RWPE1 (cell line): ENCODE measurements around the gene PCMTD2.
"Not testable (repeated sequence)": the region's sequence is repeated elsewhere in the genome, so short reads cannot be mapped to it uniquely, and the experiment has no call there.

Experiments used
- CTCF ChIA-PET: fragments of 350-600 bp; sonication (Branson Sonifier 250); formaldehyde crosslinking; extraction: SDS; loops from one replicate; lab custom pipeline; 2021; lab: Yijun Ruan, JAX
- POLR2A ChIA-PET: fragments of 400-600 bp; formaldehyde crosslinking; extraction: SDS; loops from one replicate; lab custom pipeline; 2020; ENCODE audit warnings: antibody characterized with exemption; ENCODE audit not compliant: low non-redundant PET; lab: Yijun Ruan, JAX
- DNase-seq: peaks from one replicate; pipeline ENCODE4 v3.0.0; 2012; ENCODE audit warnings: low spot score
- H3K27ac ChIP-seq: fragments of 450-650 bp; 2 replicates; pipeline ENCODE4 v1.5.1; 2017
- TF ChIP-seq, protein P1 (sequence below): fragments of 450-650 bp; conservative IDR thresholded peaks from 2 replicates; pipeline ENCODE4 v1.5.1; 2017; ENCODE audit warnings: low read depth, mild to moderate bottlenecking

Gene PCMTD2

DNA sequence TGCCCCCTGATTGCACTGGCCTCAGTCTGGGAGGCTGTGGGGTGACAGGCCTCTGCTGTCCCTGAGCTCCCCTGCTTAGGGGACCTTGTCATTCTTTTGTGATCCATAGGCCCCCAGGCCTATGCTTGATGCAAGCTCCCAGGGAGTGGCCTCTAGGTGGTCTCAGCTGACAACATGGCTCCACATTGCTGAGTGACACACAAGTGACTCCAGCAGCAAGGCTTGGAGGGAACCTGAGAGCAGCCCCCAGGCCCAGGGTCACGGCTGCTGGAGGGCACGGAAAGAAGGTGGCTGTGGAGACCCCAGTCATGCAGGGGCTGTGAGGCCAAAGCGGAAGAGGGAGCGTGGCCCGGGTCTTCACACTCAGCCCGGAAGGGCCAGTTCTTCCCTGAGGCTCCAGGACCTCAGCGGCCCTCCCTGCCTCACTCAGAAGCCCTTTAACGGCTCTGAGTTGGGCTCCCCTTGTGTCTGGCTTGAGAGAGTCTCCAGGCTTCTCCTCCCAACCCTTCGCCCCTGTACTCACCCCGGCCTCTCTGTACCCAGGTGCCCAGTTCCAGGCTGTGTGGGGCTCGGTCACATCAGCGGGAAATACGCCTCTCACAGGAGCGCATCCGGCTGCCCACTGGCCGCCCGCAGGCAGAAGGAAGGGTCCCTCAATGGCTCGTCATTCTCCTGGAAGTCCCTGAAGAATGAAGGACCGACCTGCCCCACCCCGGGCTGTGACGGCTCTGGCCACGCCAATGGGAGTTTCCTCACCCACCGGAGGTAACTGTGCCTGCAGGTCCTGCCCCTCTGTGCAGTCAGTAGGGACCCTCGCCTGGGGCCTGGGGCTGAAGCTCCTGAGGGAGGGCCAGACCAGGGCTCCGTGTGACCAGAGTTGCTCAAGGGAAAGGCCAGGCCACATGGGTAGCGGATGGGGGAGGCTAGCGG is 23.7 kb upstream of the PCMTD2 start:
- no peak overlapping the region for H3K27ac ChIP-seq
- no peak for DNase-seq
- POLR2A ChIA-PET, result no interaction called here
- CTCF ChIA-PET, result interaction anchor here (0.6 kb wide), 1 partner anchor 9 kb away, joined by 6 read pairs; no protein-coding TSS in a partner anchor
- TF ChIP-seq, protein P1, sequence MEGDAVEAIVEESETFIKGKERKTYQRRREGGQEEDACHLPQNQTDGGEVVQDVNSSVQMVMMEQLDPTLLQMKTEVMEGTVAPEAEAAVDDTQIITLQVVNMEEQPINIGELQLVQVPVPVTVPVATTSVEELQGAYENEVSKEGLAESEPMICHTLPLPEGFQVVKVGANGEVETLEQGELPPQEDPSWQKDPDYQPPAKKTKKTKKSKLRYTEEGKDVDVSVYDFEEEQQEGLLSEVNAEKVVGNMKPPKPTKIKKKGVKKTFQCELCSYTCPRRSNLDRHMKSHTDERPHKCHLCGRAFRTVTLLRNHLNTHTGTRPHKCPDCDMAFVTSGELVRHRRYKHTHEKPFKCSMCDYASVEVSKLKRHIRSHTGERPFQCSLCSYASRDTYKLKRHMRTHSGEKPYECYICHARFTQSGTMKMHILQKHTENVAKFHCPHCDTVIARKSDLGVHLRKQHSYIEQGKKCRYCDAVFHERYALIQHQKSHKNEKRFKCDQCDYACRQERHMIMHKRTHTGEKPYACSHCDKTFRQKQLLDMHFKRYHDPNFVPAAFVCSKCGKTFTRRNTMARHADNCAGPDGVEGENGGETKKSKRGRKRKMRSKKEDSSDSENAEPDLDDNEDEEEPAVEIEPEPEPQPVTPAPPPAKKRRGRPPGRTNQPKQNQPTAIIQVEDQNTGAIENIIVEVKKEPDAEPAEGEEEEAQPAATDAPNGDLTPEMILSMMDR, result no peak

DNA sequence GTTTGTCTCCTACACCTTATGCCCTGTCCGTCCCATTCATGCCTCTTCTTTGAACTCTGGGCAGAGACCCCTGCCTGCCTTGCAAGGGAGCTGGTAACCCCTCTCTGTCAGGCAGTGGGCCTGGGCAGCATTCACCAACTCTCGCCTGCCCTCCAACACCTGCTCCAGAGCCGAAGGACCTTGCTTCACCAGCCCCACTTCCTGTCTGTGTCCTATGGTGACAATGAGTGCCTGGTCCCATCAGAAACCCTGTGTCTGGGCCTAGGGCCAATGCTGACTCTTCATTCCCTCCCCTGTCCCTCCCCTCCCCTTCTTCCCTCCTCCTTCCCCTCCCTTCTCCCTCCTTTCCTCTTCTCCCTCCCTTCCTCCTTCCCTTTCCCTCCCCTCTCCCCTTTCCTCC is 22.8 kb upstream of the PCMTD2 start:
- CTCF ChIA-PET, result no interaction called here
- POLR2A ChIA-PET, result no interaction called here
- no peak for DNase-seq
- H3K27ac ChIP-seq, result no peak overlapping the region
- TF ChIP-seq, protein P1, result no peak

DNA sequence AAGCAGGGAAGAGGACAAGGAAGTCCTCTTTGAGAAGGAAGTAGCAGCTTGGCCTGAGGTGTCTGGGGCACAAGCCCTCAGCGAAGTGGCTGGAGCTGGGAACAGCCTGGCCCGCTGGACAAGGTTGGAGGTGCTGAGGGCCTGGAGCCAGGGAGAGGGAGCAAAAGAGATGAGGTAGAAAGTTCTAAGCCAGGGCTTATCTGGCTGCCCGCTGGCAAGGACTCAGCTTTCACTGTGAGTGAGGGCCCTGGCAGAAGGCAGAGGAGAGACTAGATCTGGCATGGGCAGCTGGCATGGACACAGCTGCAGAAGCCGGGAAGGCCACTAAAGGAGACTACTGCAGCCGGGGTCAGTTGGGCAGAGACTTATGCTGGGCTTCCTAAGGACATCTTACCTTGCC is 21.8 kb upstream of the PCMTD2 start:
- TF ChIP-seq, protein P1, result no peak
- ChIA-PET CTCF (interaction anchor here (1.0 kb wide), 1 partner anchor 53 kb away, joined by 5 read pairs; no protein-coding TSS in a partner anchor), POLR2A (interaction anchor here (0.7 kb wide), 1 partner anchor 30 kb away, joined by 6 read pairs; no protein-coding TSS in a partner anchor)
- DNase-seq, result no peak
- H3K27ac ChIP-seq, result no peak overlapping the region

DNA sequence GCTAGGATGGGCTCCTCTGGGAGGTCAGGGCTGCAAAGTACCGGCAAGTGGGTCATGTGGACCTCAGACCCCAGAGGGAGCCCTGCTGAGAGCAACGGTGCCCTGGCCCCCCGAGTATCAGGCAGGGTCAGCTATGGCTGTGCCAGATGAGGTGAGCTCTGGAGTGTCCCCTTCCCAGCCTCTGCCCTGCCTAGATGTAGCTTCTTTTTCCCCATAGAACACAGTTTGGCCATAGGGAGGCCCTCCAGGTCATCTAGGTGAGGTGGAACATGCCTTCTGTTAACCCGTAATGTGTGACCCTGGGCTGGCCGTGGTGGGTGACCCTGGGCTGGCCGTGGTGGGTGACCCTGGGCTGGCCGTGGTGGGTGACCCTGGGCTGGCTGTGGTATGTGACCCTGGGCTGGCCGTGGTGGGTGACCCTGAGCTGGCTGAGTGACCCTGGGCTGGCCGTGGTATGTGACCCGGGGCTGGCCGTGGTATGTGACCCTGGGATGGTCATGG is 21.2 kb upstream of the PCMTD2 start:
- ChIA-PET CTCF (interaction anchor here (0.7 to 1.0 kb wide), 2 partner anchors 52 to 150 kb away, joined by 3 to 5 read pairs; partner anchors contain the start of gene LKAAEAR1), POLR2A (interaction anchor here (0.7 kb wide), 1 partner anchor 31 kb away, joined by 6 read pairs; no protein-coding TSS in a partner anchor)
- H3K27ac ChIP-seq, result no peak overlapping the region
- DNase-seq, result no peak
- TF ChIP-seq, protein P1, result no peak

DNA sequence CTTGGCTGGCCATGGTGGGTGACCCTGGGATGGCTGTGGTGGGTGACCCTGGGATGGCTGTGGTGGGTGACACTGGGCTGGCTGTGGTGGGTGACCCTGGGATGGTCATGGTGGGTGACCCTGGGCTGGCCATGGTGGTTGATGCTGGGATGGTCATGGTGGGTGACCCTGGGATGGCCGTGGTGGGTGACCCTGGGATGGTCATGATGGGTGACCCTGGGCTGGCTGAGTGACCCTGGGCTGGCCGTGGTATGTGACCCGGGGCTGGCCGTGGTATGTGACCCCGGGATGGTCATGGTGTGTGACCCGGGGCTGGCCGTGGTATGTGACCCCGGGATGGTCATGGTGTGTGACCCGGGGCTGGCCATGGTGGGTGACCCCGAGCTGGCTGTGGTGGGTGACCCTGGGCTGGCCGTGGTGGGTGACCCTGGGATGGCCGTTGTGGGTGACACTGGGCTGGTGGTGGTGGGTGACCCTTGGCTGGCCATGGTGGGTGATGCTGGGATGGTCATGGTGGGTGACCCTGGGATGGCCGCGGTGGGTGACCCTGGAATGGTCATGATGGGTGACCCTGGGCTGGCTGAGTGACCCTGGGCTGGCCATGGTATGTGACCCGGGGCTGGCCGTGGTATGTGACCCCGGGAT is 20.5 kb upstream of the PCMTD2 start:
- DNase-seq, POLR2A ChIA-PET, H3K27ac ChIP-seq: not testable (repeated sequence)
- CTCF ChIA-PET, result interaction anchor here (0.7 kb wide), 1 partner anchor 151 kb away, joined by 3 read pairs; the partner anchor contains the start of gene LKAAEAR1

DNA sequence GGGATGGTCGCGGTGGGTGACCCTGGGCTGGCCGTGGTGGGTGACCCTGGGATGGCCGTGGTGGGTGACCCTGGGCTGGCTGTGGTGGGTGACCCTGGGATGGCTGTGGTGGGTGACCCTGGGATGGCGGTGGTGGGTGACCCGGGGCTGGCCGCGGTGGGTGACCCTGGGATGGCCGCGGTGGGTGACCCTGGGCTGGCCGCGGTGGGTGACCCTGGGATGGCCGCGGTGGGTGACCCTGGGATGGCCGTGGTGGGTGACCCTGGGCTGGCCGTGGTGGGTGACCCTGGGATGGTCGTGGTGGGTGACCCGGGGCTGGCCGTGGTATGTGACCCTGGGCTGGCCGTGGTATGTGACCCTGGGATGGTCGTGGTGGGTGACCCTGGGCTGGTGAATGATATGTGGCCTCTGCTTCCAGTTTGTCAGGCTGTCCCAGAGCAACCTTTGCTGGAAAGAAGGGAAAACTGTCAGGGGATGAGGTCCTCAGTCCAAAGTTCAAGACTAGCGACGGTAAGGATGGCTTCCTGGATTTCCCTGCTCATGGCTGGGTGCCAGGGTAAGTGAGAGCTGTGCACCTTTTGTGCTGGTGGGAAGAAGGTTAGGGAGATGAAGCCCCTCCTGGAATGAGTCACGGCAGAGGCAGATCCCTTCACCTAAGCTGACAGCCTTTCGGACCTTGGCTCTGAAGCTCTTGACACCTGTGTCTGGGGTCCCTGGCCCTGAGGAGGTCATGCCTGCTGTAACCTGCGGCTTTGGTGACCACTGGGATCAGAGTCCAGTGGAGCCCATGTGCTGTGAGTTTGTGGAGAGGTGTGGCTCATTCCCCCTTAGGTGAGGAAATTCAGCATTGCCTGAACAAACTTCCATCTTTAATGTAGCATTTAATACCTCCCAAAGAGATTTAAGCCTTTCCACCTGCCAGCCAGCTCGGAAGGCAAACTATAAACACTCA is 19.1 kb upstream of the PCMTD2 start:
- ChIA-PET POLR2A (no interaction called here), CTCF (no interaction called here)
- H3K27ac ChIP-seq, result no peak overlapping the region
- TF ChIP-seq, protein P1, result no peak
- DNase-seq, result no peak
